Skeletal muscle satellite cell (primary cell): ENCODE results near the gene PPP1R12A.

Source experiments
- H3K27me3 ChIP-seq: 2 replicates; pipeline ENCODE4 v1.7.0; 2013; ENCODE audit warnings: low read length; ENCODE audit not compliant: control insufficient read depth, insufficient read depth
- H3K36me3 ChIP-seq: 2 replicates; pipeline ENCODE4 v1.7.0; 2013; ENCODE audit warnings: mild to moderate bottlenecking, control low read depth, low read length; ENCODE audit not compliant: insufficient read depth
- H3K4me1 ChIP-seq: 2 replicates; pipeline ENCODE4 v1.7.0; 2013; ENCODE audit warnings: low read length; ENCODE audit not compliant: control insufficient read depth, insufficient read depth
- H3K4me2 ChIP-seq: 2 replicates; pipeline ENCODE4 v1.7.0; 2013; ENCODE audit warnings: mild to moderate bottlenecking, low read length
- H3K4me3 ChIP-seq: 2 replicates; pipeline ENCODE4 v1.7.0; 2013; ENCODE audit warnings: low read length
- H3K9ac ChIP-seq: 2 replicates; pipeline ENCODE4 v1.7.0; 2013; ENCODE audit warnings: mild to moderate bottlenecking, low read depth, low read length, moderate library complexity
- H3K9me3 ChIP-seq: replicated peaks from 2 replicates; pipeline ENCODE4 v1.7.0; 2013; ENCODE audit warnings: mild to moderate bottlenecking, control low read depth, low read length

Gene PPP1R12A

GRCh38 chr12:79934281-79935020, 446 bp downstream of the PPP1R12A start:
- Histone ChIP-seq H3K4me2 (peak overlapping the region; percentile 77), H3K9me3 (no peaks in the 10 kb centered on the region), H3K4me1 (peaks cover 20% of the 10 kb centered on the region), H3K9ac (peak overlapping the region; percentile 95), H3K27me3 (no peaks in the 10 kb centered on the region), H3K4me3 (peak overlapping the region; percentile 94), H3K36me3 (no peaks in the 10 kb centered on the region)

- peak overlapping the region; percentile 95 for H3K9ac ChIP-seq
- H3K9me3 ChIP-seq: no peaks in the 10 kb centered on the region
- H3K36me3 ChIP-seq: no peaks in the 10 kb centered on the region
- no peaks in the 10 kb centered on the region for H3K27me3 ChIP-seq
- peaks cover 20% of the 10 kb centered on the region for H3K4me1 ChIP-seq
- peak overlapping the region; percentile 77 for H3K4me2 ChIP-seq
- peak overlapping the region; percentile 94 for H3K4me3 ChIP-seq
Observed at GRCh38 chr12:79933532-79934264, 1.2 kb downstream of the PPP1R12A start.

GRCh38 chr12:79933043-79933442, 1.9 kb downstream of the PPP1R12A start:
- Histone ChIP-seq H3K9me3 (no peaks in the 10 kb centered on the region), H3K4me3 (peak overlapping the region; percentile 94), H3K4me2 (peak overlapping the region; percentile 77), H3K36me3 (no peaks in the 10 kb centered on the region), H3K9ac (peak overlapping the region; percentile 95), H3K4me1 (peaks cover 20% of the 10 kb centered on the region), H3K27me3 (no peaks in the 10 kb centered on the region)

- peak overlapping the region; percentile 94 for H3K4me3 ChIP-seq
- H3K9ac ChIP-seq: peak overlapping the region; percentile 95
- peak overlapping the region; percentile 77 for H3K4me2 ChIP-seq
- H3K27me3 ChIP-seq: no peaks in the 10 kb centered on the region
- no peaks in the 10 kb centered on the region for H3K36me3 ChIP-seq
- H3K9me3 ChIP-seq: no peaks in the 10 kb centered on the region
- H3K4me1 ChIP-seq: peaks cover 20% of the 10 kb centered on the region
Observed at GRCh38 chr12:79932357-79932756, 2.5 kb downstream of the PPP1R12A start.

- H3K27me3 ChIP-seq: no peaks in the 10 kb centered on the region
- peaks cover 12% of the 10 kb centered on the region for H3K4me1 ChIP-seq
- no peak overlapping the region for H3K4me3 ChIP-seq
Observed at GRCh38 chr12:79929065-79929464, 5.8 kb downstream of the PPP1R12A start.

GRCh38 chr12:79927772-79928474, 7.0 kb downstream of the PPP1R12A start:
- no peaks in the 10 kb centered on the region for H3K27me3 ChIP-seq
- H3K4me2 ChIP-seq: no peak overlapping the region
- H3K36me3 ChIP-seq: no peaks in the 10 kb centered on the region
- peaks cover 12% of the 10 kb centered on the region for H3K4me1 ChIP-seq
- H3K9me3 ChIP-seq: no peaks in the 10 kb centered on the region
- no peak overlapping the region for H3K9ac ChIP-seq
- no peak overlapping the region for H3K4me3 ChIP-seq

More at GRCh38 chr12:79929065-79929464, 5.8 kb downstream of the PPP1R12A start:
- Histone ChIP-seq H3K4me2 (no peak overlapping the region), H3K36me3 (no peaks in the 10 kb centered on the region), H3K9ac (no peak overlapping the region), H3K9me3 (no peaks in the 10 kb centered on the region)

- H3K36me3 ChIP-seq: no peaks in the 10 kb centered on the region
- H3K4me2 ChIP-seq: no peak overlapping the region
- H3K4me3 ChIP-seq: no peak overlapping the region
- no peaks in the 10 kb centered on the region for H3K27me3 ChIP-seq
- peaks cover 7% of the 10 kb centered on the region for H3K4me1 ChIP-seq
- H3K9me3 ChIP-seq: no peaks in the 10 kb centered on the region
- H3K9ac ChIP-seq: no peak overlapping the region
Observed at GRCh38 chr12:79926951-79927350, 7.9 kb downstream of the PPP1R12A start.

- Histone ChIP-seq H3K36me3 (no peaks in the 10 kb centered on the region), H3K4me3 (no peak overlapping the region), H3K4me2 (no peak overlapping the region), H3K4me1 (no peaks in the 10 kb centered on the region), H3K9ac (no peak overlapping the region), H3K27me3 (no peaks in the 10 kb centered on the region), H3K9me3 (no peaks in the 10 kb centered on the region)
Observed at GRCh38 chr12:79925492-79925891, 9.4 kb downstream of the PPP1R12A start.

- Histone ChIP-seq H3K4me2 (no peak overlapping the region), H3K4me3 (no peak overlapping the region), H3K9me3 (no peaks in the 10 kb centered on the region)
Observed at GRCh38 chr12:79921786-79922185, 13.1 kb downstream of the PPP1R12A start.

GRCh38 chr12:79920421-79921238, 14.3 kb downstream of the PPP1R12A start:
- no peaks in the 10 kb centered on the region for H3K4me1 ChIP-seq

More at GRCh38 chr12:79921786-79922185, 13.1 kb downstream of the PPP1R12A start:
- Histone ChIP-seq H3K4me1 (no peaks in the 10 kb centered on the region), H3K9ac (no peak overlapping the region), H3K36me3 (no peaks in the 10 kb centered on the region), H3K27me3 (no peaks in the 10 kb centered on the region)

GRCh38 chr12:79919762-79920161, 15.1 kb downstream of the PPP1R12A start:
- Histone ChIP-seq H3K4me3 (no peak overlapping the region), H3K9ac (no peak overlapping the region), H3K9me3 (no peaks in the 10 kb centered on the region), H3K4me1 (no peaks in the 10 kb centered on the region), H3K4me2 (no peak overlapping the region), H3K36me3 (no peaks in the 10 kb centered on the region), H3K27me3 (no peaks in the 10 kb centered on the region)

More at GRCh38 chr12:79920421-79921238, 14.3 kb downstream of the PPP1R12A start:
- H3K9me3 ChIP-seq: no peaks in the 10 kb centered on the region
- H3K9ac ChIP-seq: no peak overlapping the region
- no peak overlapping the region for H3K4me3 ChIP-seq
- H3K36me3 ChIP-seq: no peaks in the 10 kb centered on the region
- H3K27me3 ChIP-seq: no peaks in the 10 kb centered on the region
- H3K4me2 ChIP-seq: no peak overlapping the region
